Caco-2 (cell line): ENCODE measurements around the gene IMMP2L. TPM values are rescaled to one million over a fixed set of nuclear protein-coding genes. Genes with fewer than 3 reads are reported as not detected.

ENCODE experiments used
- BruUV-seq: library from RNA; stranded (reverse); fragments of 400-500 nt; replicated peaks from 2 replicates; lab custom pipeline; 2021; lab: Mats Ljungman, UMichigan
- CTCF ChIA-PET: fragments of 300-600 bp; sonication (Branson Sonifier 250); formaldehyde crosslinking; loops from one replicate; lab custom pipeline; 2022; ENCODE audit warnings: antibody characterized with exemption; lab: Charles Lee
- POLR2A ChIA-PET: fragments of 300-600 bp; sonication (Branson Sonifier 250); formaldehyde crosslinking; loops from one replicate; lab custom pipeline; 2022; ENCODE audit warnings: antibody characterized with exemption; lab: Charles Lee
- DNase-seq, 2 experiments: peaks; one replicate each; pipeline versions ENCODE4 v3.0.0 to v3.0.0-alpha.2; 2020 to 2022
- H3K27me3 ChIP-seq: replicated peaks from 2 replicates; pipeline ENCODE4 v1.6.0; 2011; ENCODE audit warnings: low read length; ENCODE audit not compliant: control insufficient read depth, insufficient read depth
- H3K36me3 ChIP-seq: 2 replicates; pipeline ENCODE4 v1.5.1; 2011; ENCODE audit warnings: low read length; ENCODE audit not compliant: control insufficient read depth, insufficient read depth
- H3K4me1 ChIP-seq: fragments of 250-450 bp; sonication (Bioruptor Pico); 2 replicates; pipeline ENCODE4 v1.5.1; 2020; ENCODE audit warnings: mild to moderate bottlenecking
- H3K4me3 ChIP-seq: 2 replicates; pipeline ENCODE4 v1.5.1; 2011; ENCODE audit warnings: low read depth, mild to moderate bottlenecking, control low read depth, low read length
- H3K9me3 ChIP-seq: fragments of 250-450 bp; sonication (Bioruptor Pico); 2 replicates; pipeline ENCODE4 v1.5.1; 2020; ENCODE audit warnings: mild to moderate bottlenecking, moderate library complexity
- H3K27ac Mint-ChIP-seq: one replicate; pipeline ENCODE4 v1.8.0; 2022; ENCODE audit warnings: mixed read lengths; ENCODE audit not compliant: unreplicated experiment
- H3K27me3 Mint-ChIP-seq: one replicate; pipeline ENCODE4 v1.8.0; 2022; ENCODE audit warnings: mixed read lengths; ENCODE audit not compliant: insufficient read depth, unreplicated experiment
- H3K36me3 Mint-ChIP-seq: one replicate; pipeline ENCODE4 v1.8.0; 2022; ENCODE audit warnings: mild to moderate bottlenecking, mixed read lengths; ENCODE audit not compliant: insufficient read depth, unreplicated experiment
- H3K4me1 Mint-ChIP-seq: one replicate; pipeline ENCODE4 v1.8.0; 2022; ENCODE audit warnings: low read depth, mixed read lengths; ENCODE audit not compliant: unreplicated experiment
- H3K4me3 Mint-ChIP-seq: one replicate; pipeline ENCODE4 v1.8.0; 2022; ENCODE audit warnings: mild to moderate bottlenecking, moderate library complexity, mixed read lengths; ENCODE audit not compliant: unreplicated experiment
- H3K9me3 Mint-ChIP-seq: one replicate; pipeline ENCODE4 v1.8.0; 2022; ENCODE audit warnings: mixed read lengths; ENCODE audit not compliant: unreplicated experiment
- intact Hi-C: fragments of 100-400 bp; cut with micrococcal nuclease; formaldehyde crosslinking; loops from one replicate; pipeline ENCODE4 v1.10.0; 2022; ENCODE audit not compliant: unreplicated experiment
- total RNA-seq: library from RNA; stranded (reverse); gene quantifications from 2 replicates; pipeline ENCODE4 v1.2.3, GENCODE V29; 2022
- TF ChIP-seq, protein P1 (sequence below), 2 experiments: fragments of 200-600 bp in 1 of 2; IDR thresholded peaks; 1 replicate in 1 of 2; 2 replicates in 1 of 2; pipeline versions ENCODE4 v1.5.1 to v1.8.0; 2011 to 2022; ENCODE audit warnings: antibody characterized with exemption in 1 of 2, control low read depth in 1 of 2, inconsistent platforms in 1 of 2, low read depth in 1 of 2, low read length in 1 of 2, mild to moderate bottlenecking in 1 of 2, moderate library complexity in 1 of 2; ENCODE audit not compliant: insufficient read depth in 1 of 2, severe bottlenecking in 1 of 2, unreplicated experiment in 1 of 2

The IMMP2L gene
- total RNA-seq, 1 experiment from 2014 or later = 9.5 TPM

DNA sequence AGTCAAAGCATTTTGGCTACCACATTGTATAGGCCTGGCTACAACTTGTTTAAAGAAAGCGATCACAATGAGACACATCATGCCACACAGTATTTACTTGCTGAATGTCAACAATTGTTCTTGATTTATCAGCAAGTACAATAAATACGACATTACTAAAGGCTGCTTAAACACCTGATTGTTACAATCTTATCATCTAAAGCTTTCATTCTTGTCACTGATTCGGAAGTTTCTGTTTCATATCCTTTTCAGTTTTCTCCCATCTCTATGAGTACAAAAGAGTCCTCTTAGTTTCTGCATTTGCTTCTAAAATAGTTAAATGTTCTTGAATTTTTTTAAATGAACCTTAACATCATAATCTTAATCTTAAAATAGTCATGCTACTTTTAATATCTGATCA is 599.5 kb downstream of the IMMP2L start:
- no peaks in the 10 kb centered on the region for H3K36me3 Mint-ChIP-seq
- no peaks in the 10 kb centered on the region for H3K27me3 Mint-ChIP-seq
- ChIA-PET CTCF (no interaction called here), POLR2A (no interaction called here)
- no peak overlapping the region for H3K27ac Mint-ChIP-seq
- H3K4me3 Mint-ChIP-seq = no peak overlapping the region
- no peaks in the 10 kb centered on the region for H3K4me1 Mint-ChIP-seq
- Histone ChIP-seq H3K27me3 (no peaks in the 10 kb centered on the region), H3K4me3 (no peak overlapping the region), H3K4me1 (no peaks in the 10 kb centered on the region), H3K36me3 (no peaks in the 10 kb centered on the region), H3K9me3 (no peaks in the 10 kb centered on the region)
- intact Hi-C loops = no loop called here
- no peak for DNase-seq
- H3K9me3 Mint-ChIP-seq = no peaks in the 10 kb centered on the region
- BruUV-seq = no TSS peak
- TF ChIP-seq, protein P1, sequence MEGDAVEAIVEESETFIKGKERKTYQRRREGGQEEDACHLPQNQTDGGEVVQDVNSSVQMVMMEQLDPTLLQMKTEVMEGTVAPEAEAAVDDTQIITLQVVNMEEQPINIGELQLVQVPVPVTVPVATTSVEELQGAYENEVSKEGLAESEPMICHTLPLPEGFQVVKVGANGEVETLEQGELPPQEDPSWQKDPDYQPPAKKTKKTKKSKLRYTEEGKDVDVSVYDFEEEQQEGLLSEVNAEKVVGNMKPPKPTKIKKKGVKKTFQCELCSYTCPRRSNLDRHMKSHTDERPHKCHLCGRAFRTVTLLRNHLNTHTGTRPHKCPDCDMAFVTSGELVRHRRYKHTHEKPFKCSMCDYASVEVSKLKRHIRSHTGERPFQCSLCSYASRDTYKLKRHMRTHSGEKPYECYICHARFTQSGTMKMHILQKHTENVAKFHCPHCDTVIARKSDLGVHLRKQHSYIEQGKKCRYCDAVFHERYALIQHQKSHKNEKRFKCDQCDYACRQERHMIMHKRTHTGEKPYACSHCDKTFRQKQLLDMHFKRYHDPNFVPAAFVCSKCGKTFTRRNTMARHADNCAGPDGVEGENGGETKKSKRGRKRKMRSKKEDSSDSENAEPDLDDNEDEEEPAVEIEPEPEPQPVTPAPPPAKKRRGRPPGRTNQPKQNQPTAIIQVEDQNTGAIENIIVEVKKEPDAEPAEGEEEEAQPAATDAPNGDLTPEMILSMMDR (IDR thresholded peaks at IDR 0.05; ENCODE audit: insufficient read depth in 1 of 2, low read depth in 1 of 2, low read length in 1 of 2, severe bottlenecking in 1 of 2, unreplicated experiment in 1 of 2) = no peak

DNA sequence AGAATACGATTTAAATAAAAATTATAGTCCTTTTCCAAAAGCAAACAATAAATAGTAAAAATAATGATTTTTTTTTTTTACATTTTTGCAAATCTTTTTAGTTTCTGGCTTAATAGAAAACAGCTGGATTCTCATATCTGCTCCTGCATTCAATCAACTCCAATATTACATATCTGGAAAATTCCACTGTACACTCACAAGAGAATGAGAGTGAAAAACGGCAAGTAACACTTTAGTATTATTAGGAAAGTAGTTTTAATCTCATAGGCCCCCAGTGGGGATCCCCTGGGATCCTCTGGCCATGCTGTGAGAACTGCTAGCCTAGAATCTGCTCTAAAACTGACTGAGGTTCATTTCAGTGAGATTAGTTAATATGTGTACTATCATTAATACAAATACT is 599.9 kb downstream of the IMMP2L start:
- no peaks in the 10 kb centered on the region for H3K9me3 ChIP-seq
- Mint-ChIP-seq H3K4me3 (no peak overlapping the region), H3K9me3 (no peaks in the 10 kb centered on the region), H3K4me1 (no peaks in the 10 kb centered on the region), H3K27ac (no peak overlapping the region), H3K27me3 (no peaks in the 10 kb centered on the region), H3K36me3 (no peaks in the 10 kb centered on the region)
- TF ChIP-seq, protein P1 (IDR thresholded peaks at IDR 0.05; ENCODE audit: insufficient read depth in 1 of 2, low read depth in 1 of 2, low read length in 1 of 2, severe bottlenecking in 1 of 2, unreplicated experiment in 1 of 2) = no peak
- no peak for DNase-seq
- H3K27me3 ChIP-seq = no peaks in the 10 kb centered on the region
- POLR2A ChIA-PET = no interaction called here
- no peak overlapping the region for H3K4me3 ChIP-seq
- intact Hi-C loops = no loop called here
- no peaks in the 10 kb centered on the region for H3K4me1 ChIP-seq
- BruUV-seq = no TSS peak
- CTCF ChIA-PET = no interaction called here
- no peaks in the 10 kb centered on the region for H3K36me3 ChIP-seq

DNA sequence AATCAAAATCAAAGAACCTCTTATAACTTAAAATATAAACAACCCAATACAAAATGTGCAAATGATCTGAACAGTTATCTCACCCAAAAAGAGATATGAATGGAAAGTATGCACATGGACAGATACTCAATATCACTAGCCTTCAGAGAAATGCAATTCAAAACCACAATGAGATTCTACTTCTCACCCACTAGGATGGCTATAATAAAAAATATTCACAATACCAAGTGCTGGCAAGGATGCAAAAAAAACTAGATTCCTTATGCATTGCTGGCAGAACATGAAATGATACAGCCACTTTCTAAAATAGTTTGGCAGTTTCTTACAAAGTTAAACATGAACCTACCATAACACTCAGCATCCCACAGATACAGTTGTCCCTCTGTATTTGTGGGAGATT is 601.5 kb downstream of the IMMP2L start:
- intact Hi-C loops = no loop called here
- no peak for DNase-seq
- no peaks in the 10 kb centered on the region for H3K9me3 ChIP-seq
- no peaks in the 10 kb centered on the region for H3K4me1 ChIP-seq
- ChIA-PET CTCF (no interaction called here), POLR2A (no interaction called here)
- Mint-ChIP-seq H3K36me3 (no peaks in the 10 kb centered on the region), H3K4me3 (no peak overlapping the region), H3K9me3 (no peaks in the 10 kb centered on the region), H3K4me1 (no peaks in the 10 kb centered on the region), H3K27ac (no peak overlapping the region), H3K27me3 (no peaks in the 10 kb centered on the region)
- H3K36me3 ChIP-seq = no peaks in the 10 kb centered on the region
- H3K4me3 ChIP-seq = no peak overlapping the region
- TF ChIP-seq, protein P1 (IDR thresholded peaks at IDR 0.05; ENCODE audit: insufficient read depth in 1 of 2, low read depth in 1 of 2, low read length in 1 of 2, severe bottlenecking in 1 of 2, unreplicated experiment in 1 of 2) = no peak
- no peaks in the 10 kb centered on the region for H3K27me3 ChIP-seq
- no TSS peak for BruUV-seq
